GM12801 (cell line): ENCODE measurements around the gene SLC35A4.

Source experiments
- TF ChIP-seq, protein P1 (sequence below): IDR thresholded peaks from one replicate; pipeline ENCODE4 v1.5.1; 2011; ENCODE audit warnings: control low read depth; ENCODE audit not compliant: insufficient read length; ENCODE audit errors: extremely low read depth

Gene SLC35A4

GRCh38 chr5:140574165-140574564 lies 9.5 kb downstream of the SLC35A4 start:
- TF ChIP-seq, protein P1, sequence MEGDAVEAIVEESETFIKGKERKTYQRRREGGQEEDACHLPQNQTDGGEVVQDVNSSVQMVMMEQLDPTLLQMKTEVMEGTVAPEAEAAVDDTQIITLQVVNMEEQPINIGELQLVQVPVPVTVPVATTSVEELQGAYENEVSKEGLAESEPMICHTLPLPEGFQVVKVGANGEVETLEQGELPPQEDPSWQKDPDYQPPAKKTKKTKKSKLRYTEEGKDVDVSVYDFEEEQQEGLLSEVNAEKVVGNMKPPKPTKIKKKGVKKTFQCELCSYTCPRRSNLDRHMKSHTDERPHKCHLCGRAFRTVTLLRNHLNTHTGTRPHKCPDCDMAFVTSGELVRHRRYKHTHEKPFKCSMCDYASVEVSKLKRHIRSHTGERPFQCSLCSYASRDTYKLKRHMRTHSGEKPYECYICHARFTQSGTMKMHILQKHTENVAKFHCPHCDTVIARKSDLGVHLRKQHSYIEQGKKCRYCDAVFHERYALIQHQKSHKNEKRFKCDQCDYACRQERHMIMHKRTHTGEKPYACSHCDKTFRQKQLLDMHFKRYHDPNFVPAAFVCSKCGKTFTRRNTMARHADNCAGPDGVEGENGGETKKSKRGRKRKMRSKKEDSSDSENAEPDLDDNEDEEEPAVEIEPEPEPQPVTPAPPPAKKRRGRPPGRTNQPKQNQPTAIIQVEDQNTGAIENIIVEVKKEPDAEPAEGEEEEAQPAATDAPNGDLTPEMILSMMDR: no peak

- TF ChIP-seq, protein P1: no peak
These were observed 10.7 kb downstream of the SLC35A4 start for GRCh38 chr5:140575309-140575708.

- TF ChIP-seq, protein P1: no peak
These were observed 12.2 kb downstream of the SLC35A4 start for GRCh38 chr5:140576776-140577201.

GRCh38 chr5:140587495-140587894 lies 22.9 kb downstream of the SLC35A4 start:
- TF ChIP-seq, protein P1: no peak

GRCh38 chr5:140588311-140589070 lies 23.9 kb downstream of the SLC35A4 start:
- TF ChIP-seq, protein P1: no peak

- TF ChIP-seq, protein P1: no peak
These were observed 26.2 kb downstream of the SLC35A4 start for GRCh38 chr5:140590861-140591260.

DNA sequence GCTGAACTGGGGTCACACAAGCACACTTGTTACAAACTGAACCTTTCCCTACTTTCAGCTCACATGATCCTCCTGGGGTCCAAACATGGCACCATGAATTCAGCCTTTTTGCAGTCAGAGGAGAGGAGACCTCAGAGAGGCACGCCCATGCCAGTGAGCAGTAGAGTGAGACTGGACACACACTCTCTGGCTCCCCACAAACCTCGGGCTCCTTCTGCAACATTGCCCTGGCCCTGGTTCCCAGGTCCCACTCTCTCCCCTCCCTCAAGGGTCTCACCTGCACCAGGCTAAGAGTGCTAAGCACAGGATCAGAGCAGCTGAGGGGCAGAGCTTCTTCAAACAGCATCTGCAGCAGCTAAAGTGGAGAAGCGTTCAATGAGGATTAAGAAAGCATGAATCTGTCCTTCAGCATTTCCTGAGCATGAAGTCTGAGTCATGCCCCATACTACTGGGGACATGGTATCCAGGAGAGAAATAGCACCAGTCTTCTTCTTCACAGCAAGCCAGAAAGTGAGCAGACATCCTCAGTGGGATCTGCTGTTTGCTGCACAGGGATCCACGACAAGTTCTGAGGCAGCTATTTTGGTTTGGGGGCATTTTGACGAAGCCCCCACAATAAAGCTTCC lies 27.2 kb downstream of the SLC35A4 start:
- TF ChIP-seq, protein P1: no peak
